ENCODE data around the gene C5orf63.

DNA sequence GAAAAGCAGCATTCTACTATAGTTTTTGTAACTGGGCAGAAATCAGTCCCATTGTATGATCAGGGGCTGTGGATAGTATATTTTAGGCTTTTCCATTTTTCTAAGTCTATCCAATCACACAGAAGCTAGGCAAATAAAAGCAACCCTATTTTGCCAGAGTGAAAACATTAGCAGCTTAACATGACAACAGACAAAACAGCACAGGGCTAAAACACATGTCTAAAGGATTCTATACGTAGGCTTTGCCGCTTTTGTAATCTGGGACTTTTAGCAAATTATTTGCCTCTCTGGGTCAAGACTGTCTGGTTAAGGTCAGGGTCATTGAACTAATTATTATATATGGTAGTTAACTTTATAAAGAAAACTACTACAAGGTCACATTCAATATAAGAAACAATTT, 47.1 kb downstream of the C5orf63 start:
- TF ChIP-seq NR3C1 (CRISPR knock-in tag; IDR thresholded peaks at IDR 0.05), result no peak
- TF ChIP-seq GPBP1L1 (CRISPR knock-in tag; IDR thresholded peaks at IDR 0.05), result no peak
- TF ChIP-seq ZNF136 (CRISPR knock-in tag; IDR thresholded peaks at IDR 0.05; ENCODE audit: low read depth), result no peak
